NCI-H1105 treated with DMSO at 0.1 percent for 48 hours (cell line): Measurements from ENCODE around the gene TOB1.
A peak's percentile ranks its signal among the peaks of the same experiment; 100 is the strongest.

Experiments used
- DNase-seq: peaks from one replicate; lab custom pipeline; 2025; lab: John Stamatoyannopoulos, UW

Gene TOB1

GRCh38 chr17:50866261-50866949, at the start of gene TOB1:
TSS of gene TOB1 (minus strand) at chr17:50866354. CDS start at chr17:50864017, 2,337 bp downstream.
- peak; percentile 90 for DNase-seq

GRCh38 chr17:50914505-50915063, 48.4 kb upstream of the TOB1 start:
- DNase-seq = no peak

- DNase-seq = no peak
Observed at GRCh38 chr17:50913120-50913519, 47.0 kb upstream of the TOB1 start.

- DNase-seq = no peak
Observed at GRCh38 chr17:50911890-50912289, 45.7 kb upstream of the TOB1 start.

- DNase-seq = no peak
Observed at GRCh38 chr17:50911450-50911849, 45.3 kb upstream of the TOB1 start.

- DNase-seq = no peak
Observed at GRCh38 chr17:50909765-50910605, 43.8 kb upstream of the TOB1 start.

GRCh38 chr17:50908860-50909764, 43.0 kb upstream of the TOB1 start:
- no peak for DNase-seq

GRCh38 chr17:50908140-50908859, 42.1 kb upstream of the TOB1 start:
- DNase-seq = no peak

GRCh38 chr17:50906443-50906842, 40.3 kb upstream of the TOB1 start:
- no peak for DNase-seq

- peak; percentile 84 for DNase-seq
Observed at GRCh38 chr17:50905460-50905803, 39.3 kb upstream of the TOB1 start.

- DNase-seq = peak; percentile 95
Observed at GRCh38 chr17:50904518-50905459, 38.6 kb upstream of the TOB1 start.

GRCh38 chr17:50903604-50904517, 37.7 kb upstream of the TOB1 start:
- no peak for DNase-seq

- no peak for DNase-seq
Observed at GRCh38 chr17:50902372-50903353, 36.5 kb upstream of the TOB1 start.

GRCh38 chr17:50900383-50900892, 34.3 kb upstream of the TOB1 start:
- DNase-seq = no peak

GRCh38 chr17:50899559-50900319, 33.6 kb upstream of the TOB1 start:
- no peak for DNase-seq

GRCh38 chr17:50899005-50899460, 32.9 kb upstream of the TOB1 start:
- DNase-seq = no peak
